NCI-H446 treated with DMSO at 0.1 percent for 48 hours (cell line): ENCODE measurements around the gene UBE2Q2.
A peak's percentile ranks its signal among the peaks of the same experiment; 100 is the strongest.
"Not testable (repeated sequence)": the region's sequence is repeated elsewhere in the genome, so short reads cannot be mapped to it uniquely, and the experiment has no call there.

Experiments
- DNase-seq: peaks from one replicate; lab custom pipeline; 2025; lab: John Stamatoyannopoulos, UW

UBE2Q2 gene

GRCh38 chr15:75823860-75824613 lies 19.2 kb upstream of the UBE2Q2 start:
- DNase-seq: no peak

GRCh38 chr15:75827691-75828090 lies 15.6 kb upstream of the UBE2Q2 start:
- no peak for DNase-seq

- no peak for DNase-seq
Observed at GRCh38 chr15:75828429-75828828, 14.8 kb upstream of the UBE2Q2 start.

GRCh38 chr15:75830910-75831805 lies 12.1 kb upstream of the UBE2Q2 start:
- no peak for DNase-seq

- DNase-seq: no peak
Observed at GRCh38 chr15:75831806-75832102, 11.5 kb upstream of the UBE2Q2 start.

- DNase-seq: no peak
Observed at GRCh38 chr15:75832114-75832513, 11.1 kb upstream of the UBE2Q2 start.

GRCh38 chr15:75834021-75834420 lies 9.2 kb upstream of the UBE2Q2 start:
- DNase-seq: no peak

GRCh38 chr15:75835990-75836958 lies 7.0 kb upstream of the UBE2Q2 start:
- no peak for DNase-seq

GRCh38 chr15:75836959-75837334 lies 6.3 kb upstream of the UBE2Q2 start:
- DNase-seq: no peak

GRCh38 chr15:75840659-75841058 lies 2.6 kb upstream of the UBE2Q2 start:
- peak; percentile 38 for DNase-seq

- no peak for DNase-seq
Observed at GRCh38 chr15:75841626-75842025, 1.6 kb upstream of the UBE2Q2 start.

GRCh38 chr15:75843678-75844581 lies 683 bp downstream of the UBE2Q2 start:
- peak; percentile 6 for DNase-seq

GRCh38 chr15:75844629-75845335 lies 1.5 kb downstream of the UBE2Q2 start:
- DNase-seq: no peak

- DNase-seq: no peak
Observed at GRCh38 chr15:75849167-75849566, 5.9 kb downstream of the UBE2Q2 start.

GRCh38 chr15:75850708-75851107 lies 7.5 kb downstream of the UBE2Q2 start:
- DNase-seq: no peak

- DNase-seq: not testable (repeated sequence)
Observed at GRCh38 chr15:75851566-75851965, 8.3 kb downstream of the UBE2Q2 start.

- DNase-seq: no peak
Observed at GRCh38 chr15:75857886-75858285, 14.6 kb downstream of the UBE2Q2 start.

- no peak for DNase-seq
Observed at GRCh38 chr15:75861750-75862402, 18.6 kb downstream of the UBE2Q2 start.

- DNase-seq: no peak
Observed at GRCh38 chr15:75862796-75863195, 19.5 kb downstream of the UBE2Q2 start.
